Endometrium (tissue), 2 donors: ENCODE results near the gene DYNLT1.
"Not testable (repeated sequence)": the region's sequence is repeated elsewhere in the genome, so short reads cannot be mapped to it uniquely, and the experiment has no call there.

ENCODE experiments used
- FAIRE-seq: peaks from 2 replicates; lab custom pipeline; 2012; peaks lifted over from hg19 to GRCh38; lab: Jason Lieb, UNC
- donor health status: control.
- donor health status: control.

Gene DYNLT1

GRCh38 chr6:158644231-158645063 lies at the start of gene DYNLT1:
Gene DYNLT1, minus strand, starts transcription at chr6:158644743. Its CDS starts 35 bp downstream, at chr6:158644708.
- no peak for FAIRE-seq

GRCh38 chr6:158688860-158689259 lies 44.3 kb upstream of the DYNLT1 start:
- no peak for FAIRE-seq

GRCh38 chr6:158687506-158687905 lies 43.0 kb upstream of the DYNLT1 start:
- FAIRE-seq, result no peak

GRCh38 chr6:158686791-158687381 lies 42.3 kb upstream of the DYNLT1 start:
- FAIRE-seq, result no peak

GRCh38 chr6:158686311-158686710 lies 41.8 kb upstream of the DYNLT1 start:
- no peak for FAIRE-seq

- no peak for FAIRE-seq
Observed at GRCh38 chr6:158684745-158685324, 40.3 kb upstream of the DYNLT1 start.

- FAIRE-seq, result no peak
Observed at GRCh38 chr6:158684311-158684710, 39.8 kb upstream of the DYNLT1 start.

GRCh38 chr6:158680481-158680880 lies 35.9 kb upstream of the DYNLT1 start:
- no peak for FAIRE-seq

- FAIRE-seq, result no peak
Observed at GRCh38 chr6:158680015-158680414, 35.5 kb upstream of the DYNLT1 start.

- FAIRE-seq, result no peak
Observed at GRCh38 chr6:158677906-158678578, 33.5 kb upstream of the DYNLT1 start.

GRCh38 chr6:158677094-158677493 lies 32.6 kb upstream of the DYNLT1 start:
- not testable (repeated sequence) for FAIRE-seq

GRCh38 chr6:158674342-158675131 lies 30.0 kb upstream of the DYNLT1 start:
- FAIRE-seq, result no peak

- FAIRE-seq, result no peak
Observed at GRCh38 chr6:158672726-158673125, 28.2 kb upstream of the DYNLT1 start.

GRCh38 chr6:158672119-158672518 lies 27.6 kb upstream of the DYNLT1 start:
- not testable (repeated sequence) for FAIRE-seq

GRCh38 chr6:158669145-158670035 lies 24.8 kb upstream of the DYNLT1 start:
- no peak for FAIRE-seq

GRCh38 chr6:158668707-158669103 lies 24.2 kb upstream of the DYNLT1 start:
- no peak for FAIRE-seq

- no peak for FAIRE-seq
Observed at GRCh38 chr6:158667360-158667981, 22.9 kb upstream of the DYNLT1 start.

GRCh38 chr6:158666628-158667359 lies 22.3 kb upstream of the DYNLT1 start:
- FAIRE-seq, result no peak

- no peak for FAIRE-seq
Observed at GRCh38 chr6:158665332-158665731, 20.8 kb upstream of the DYNLT1 start.
